Retinal pigment epithelial cell (primary cell): ENCODE data around the gene ZNF772.

Source experiments
- DNase-seq: peaks from one replicate; pipeline ENCODE4 v3.0.0-alpha.2; 2010; ENCODE audit warnings: low read depth
- H3K4me3 ChIP-seq: 2 replicates; pipeline ENCODE4 v1.5.1; 2011; ENCODE audit warnings: mild to moderate bottlenecking, low read length, control low read depth, moderate library complexity
- TF ChIP-seq, protein P1 (sequence below): conservative IDR thresholded peaks from 2 replicates; pipeline ENCODE4 v1.5.1; 2011; ENCODE audit warnings: low read depth, low read length, control low read depth, inconsistent platforms

The ZNF772 gene

DNA sequence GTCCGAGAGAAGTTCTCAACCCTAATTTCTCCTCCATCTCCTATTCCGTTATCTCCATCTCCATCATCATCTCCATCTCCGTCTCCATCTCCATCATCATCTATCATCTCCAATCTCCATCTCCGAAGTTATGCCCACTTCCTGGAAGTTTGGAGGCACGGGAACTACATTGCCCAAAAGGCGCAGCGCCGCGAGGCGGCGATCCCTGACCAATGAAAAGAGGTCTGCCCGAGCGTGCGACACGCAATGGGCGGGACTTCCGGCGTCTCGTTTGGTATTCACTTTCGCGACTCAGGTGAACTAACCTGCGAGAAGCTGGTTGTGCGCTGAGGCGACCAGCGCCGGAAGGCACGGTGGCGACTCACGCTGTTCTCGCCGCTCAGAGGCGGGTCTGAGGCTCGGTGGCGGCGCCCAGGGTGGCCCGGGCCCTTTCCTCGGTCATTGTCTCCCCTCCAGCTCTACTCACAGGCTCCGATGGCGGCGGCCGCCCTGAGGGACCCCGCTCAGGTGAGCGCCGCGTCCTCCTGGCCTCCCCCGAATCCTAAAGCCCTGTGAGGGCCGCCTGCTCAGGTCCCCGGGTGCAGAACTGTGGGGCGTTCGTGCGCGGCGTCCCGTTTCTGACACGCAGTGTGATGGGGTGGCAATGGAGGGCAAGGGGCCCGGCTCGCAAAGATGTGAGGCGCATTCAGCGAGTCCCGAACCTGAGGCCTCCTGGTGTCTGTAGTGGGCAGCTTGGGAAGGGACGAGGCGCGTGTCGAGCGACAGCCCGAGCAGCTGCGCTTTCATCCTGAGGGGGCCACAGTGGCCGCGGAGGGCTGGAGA lies 10.3 kb upstream of the ZNF772 start, which contains the start of gene ZNF419:
Gene ZNF419, plus strand, starts transcription at position 274 of the 822 bp plus-strand sequence. Its CDS starts 201 bp downstream, at position 475.
- peak within 1 kb of the TSS; percentile 89 for H3K4me3 ChIP-seq
- peak; percentile 51 for DNase-seq
- TF ChIP-seq, protein P1, sequence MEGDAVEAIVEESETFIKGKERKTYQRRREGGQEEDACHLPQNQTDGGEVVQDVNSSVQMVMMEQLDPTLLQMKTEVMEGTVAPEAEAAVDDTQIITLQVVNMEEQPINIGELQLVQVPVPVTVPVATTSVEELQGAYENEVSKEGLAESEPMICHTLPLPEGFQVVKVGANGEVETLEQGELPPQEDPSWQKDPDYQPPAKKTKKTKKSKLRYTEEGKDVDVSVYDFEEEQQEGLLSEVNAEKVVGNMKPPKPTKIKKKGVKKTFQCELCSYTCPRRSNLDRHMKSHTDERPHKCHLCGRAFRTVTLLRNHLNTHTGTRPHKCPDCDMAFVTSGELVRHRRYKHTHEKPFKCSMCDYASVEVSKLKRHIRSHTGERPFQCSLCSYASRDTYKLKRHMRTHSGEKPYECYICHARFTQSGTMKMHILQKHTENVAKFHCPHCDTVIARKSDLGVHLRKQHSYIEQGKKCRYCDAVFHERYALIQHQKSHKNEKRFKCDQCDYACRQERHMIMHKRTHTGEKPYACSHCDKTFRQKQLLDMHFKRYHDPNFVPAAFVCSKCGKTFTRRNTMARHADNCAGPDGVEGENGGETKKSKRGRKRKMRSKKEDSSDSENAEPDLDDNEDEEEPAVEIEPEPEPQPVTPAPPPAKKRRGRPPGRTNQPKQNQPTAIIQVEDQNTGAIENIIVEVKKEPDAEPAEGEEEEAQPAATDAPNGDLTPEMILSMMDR: peak; percentile 18

DNA sequence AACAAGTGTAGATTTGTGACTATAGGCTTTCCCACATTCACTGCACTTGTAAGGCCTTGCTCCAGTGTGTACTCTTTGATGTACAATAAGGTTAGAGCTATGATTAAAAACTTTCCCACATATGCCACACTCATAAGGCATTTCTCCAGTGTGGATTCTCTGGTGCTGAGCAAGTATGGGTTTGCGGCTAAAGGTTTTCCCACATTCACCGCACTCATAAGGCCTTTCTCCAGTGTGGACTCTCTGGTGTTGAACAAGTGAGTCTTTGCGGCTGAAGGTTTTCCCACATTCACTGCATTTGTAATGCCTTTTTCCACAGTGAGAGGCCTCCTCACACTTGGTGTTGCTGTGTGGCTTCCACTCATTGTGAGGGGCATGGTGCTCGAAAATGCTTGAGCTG lies 3.7 kb downstream of the ZNF772 start:
- TF ChIP-seq, protein P1: no peak
- no peak for DNase-seq
- no peak overlapping the region for H3K4me3 ChIP-seq

DNA sequence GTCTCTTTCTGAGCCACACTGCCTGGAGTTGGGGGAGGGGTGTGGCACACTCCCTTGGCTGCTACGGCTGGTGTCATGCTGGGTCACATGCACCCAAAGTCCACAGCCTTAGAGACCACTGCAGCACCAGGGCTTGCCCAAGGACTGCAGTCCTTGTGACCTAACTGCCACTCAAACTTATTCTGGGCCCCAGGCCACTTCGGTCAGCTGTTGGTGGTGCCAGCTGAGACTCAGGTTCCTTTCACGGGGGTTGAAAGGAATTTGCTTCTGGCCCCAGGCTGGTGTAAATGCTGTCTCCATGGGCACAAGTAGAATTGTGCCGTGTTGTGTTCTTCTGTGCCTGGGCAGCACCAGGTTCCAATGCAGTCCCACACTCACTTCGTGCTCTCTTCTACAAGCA lies 10.9 kb downstream of the ZNF772 start:
- TF ChIP-seq, protein P1: no peak
- DNase-seq: no peak
- H3K4me3 ChIP-seq: no peak overlapping the region

DNA sequence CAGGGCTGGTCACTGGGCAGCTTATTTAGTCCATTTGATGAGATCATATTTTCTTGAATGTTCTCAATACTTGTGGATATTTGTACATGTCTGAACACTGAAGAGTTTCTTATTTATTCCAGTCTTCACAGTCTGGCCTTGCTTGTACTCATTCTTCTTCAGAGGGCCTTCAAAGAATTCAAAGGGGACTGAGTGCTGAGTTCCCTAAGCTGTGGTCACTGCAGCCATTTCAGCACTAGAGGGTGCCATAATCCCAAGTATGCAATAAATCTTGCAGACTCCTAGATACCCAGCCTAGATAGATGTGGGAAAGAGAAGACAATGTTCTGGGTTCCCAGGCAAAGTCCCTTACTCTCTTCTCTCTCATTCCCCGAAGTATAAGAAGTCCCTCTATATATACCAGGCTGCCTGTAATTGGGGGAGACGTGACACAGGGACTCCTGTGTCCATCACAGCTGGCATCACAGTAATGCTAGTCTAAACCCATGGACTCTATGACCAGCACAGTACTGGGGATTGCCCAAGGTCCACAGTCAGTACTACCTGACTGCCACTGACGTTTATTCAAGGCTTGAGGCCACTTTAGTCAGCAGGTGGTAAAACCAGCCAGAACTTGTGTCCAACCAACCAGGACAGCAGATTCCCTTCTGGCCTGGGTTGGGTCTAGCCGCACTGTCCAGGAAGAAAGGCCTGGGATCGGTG lies 11.5 kb downstream of the ZNF772 start:
- TF ChIP-seq, protein P1: peak; percentile 19
- no peak for DNase-seq

DNA sequence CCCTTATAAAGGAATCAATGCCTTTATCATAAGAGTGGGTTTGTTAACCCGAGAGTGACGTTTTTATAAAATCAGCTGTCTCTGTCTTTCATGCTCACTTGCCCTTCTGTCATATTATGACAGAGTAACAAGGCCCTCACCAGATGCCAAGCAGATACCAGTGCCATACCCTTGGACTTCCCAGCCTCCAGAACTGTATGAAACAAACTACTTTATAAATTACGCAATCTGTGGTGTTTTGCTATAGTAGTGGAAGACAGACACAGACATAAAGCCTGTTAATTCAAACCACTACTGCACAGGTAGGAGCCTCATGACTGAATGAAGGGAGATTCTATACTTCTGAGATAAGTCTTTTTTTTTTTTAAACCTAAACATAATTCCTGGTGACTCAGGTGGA lies 25.1 kb downstream of the ZNF772 start:
- TF ChIP-seq, protein P1: no peak
- H3K4me3 ChIP-seq: no peak overlapping the region
- no peak for DNase-seq

More for the DNA sequence above, 11.5 kb downstream of the ZNF772 start:
- H3K4me3 ChIP-seq: no peak overlapping the region

DNA sequence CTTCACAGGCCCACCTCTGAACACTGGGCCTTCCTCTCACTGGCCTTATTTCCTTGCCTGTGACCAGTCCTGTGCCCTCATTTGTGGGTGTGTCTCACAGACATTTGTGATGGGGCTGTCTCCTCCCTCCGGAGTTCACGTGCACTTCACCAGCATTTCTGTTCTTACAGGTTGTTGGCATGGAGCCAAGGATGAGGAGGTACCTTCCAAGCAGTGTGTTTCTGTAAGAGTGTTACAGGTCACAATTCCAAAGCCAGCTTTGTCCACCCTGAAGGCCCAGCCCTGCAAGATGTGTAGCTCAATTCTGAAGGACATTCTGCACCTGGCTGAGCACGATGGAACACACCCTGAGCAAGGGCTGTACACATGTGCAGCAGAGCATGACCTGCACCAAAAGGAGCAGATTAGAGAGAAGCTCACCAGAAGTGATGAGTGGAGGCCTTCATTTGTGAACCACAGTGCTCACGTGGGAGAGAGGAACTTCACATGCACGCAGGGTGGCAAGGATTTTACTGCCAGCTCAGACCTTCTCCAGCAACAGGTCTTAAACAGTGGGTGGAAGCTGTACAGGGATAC lies 34.2 kb downstream of the ZNF772 start:
- TF ChIP-seq, protein P1: no peak
- no peak overlapping the region for H3K4me3 ChIP-seq
- DNase-seq: no peak
